Measurements from ENCODE around the gene CYB5A.

The CYB5A gene

DNA sequence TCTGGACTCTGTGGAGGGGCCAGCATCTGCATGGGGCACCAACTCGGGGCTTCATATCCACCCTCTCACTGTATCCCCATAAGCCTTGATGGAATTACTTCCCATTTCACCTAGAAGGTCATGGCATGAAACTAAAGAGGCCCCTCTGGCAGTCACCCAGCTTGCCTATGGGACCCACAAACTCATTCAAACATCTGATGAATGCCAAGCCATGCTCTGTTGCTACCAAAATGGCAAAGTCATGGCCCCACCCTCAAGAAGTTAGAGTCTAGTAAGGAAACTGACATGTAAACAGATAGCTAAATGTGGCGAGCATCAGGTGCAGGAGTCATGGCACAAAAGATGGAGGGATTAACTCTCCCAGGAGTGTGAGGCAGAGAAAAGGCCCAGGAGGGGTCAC, 14.5 kb downstream of the CYB5A start:
- ChIA-PET POLR2A (no interaction called here), CTCF (no interaction called here)
- Histone ChIP-seq H3K36me3 (ENCODE audit: control insufficient read depth in 2 of 2, insufficient read depth in 1 of 2, low read length in 2 of 2) (no peaks in the 10 kb centered on the region), H3K4me1 (ENCODE audit: control insufficient read depth, insufficient read depth, low read length) (0 out of 2 replicates have a peak, but pooled peaks cover 2% of the 10 kb centered on the region), H3K4me3 (ENCODE audit: low read depth, low read length) (no peak overlapping the region), H3K9me3 (ENCODE audit: control insufficient read depth, insufficient read depth, low read depth, low read length) (no peaks in the 10 kb centered on the region), H3K27ac (ENCODE audit: extremely low read depth, low read depth, low read length) (no peak overlapping the region)
- TF ChIP-seq ZNF623 (tag by site-specific recombination; IDR thresholded peaks at IDR 0.05), result no peak
- TF ChIP-seq IKZF3 (tag by site-specific recombination; IDR thresholded peaks at IDR 0.05), result no peak
- TF ChIP-seq, protein P1, sequence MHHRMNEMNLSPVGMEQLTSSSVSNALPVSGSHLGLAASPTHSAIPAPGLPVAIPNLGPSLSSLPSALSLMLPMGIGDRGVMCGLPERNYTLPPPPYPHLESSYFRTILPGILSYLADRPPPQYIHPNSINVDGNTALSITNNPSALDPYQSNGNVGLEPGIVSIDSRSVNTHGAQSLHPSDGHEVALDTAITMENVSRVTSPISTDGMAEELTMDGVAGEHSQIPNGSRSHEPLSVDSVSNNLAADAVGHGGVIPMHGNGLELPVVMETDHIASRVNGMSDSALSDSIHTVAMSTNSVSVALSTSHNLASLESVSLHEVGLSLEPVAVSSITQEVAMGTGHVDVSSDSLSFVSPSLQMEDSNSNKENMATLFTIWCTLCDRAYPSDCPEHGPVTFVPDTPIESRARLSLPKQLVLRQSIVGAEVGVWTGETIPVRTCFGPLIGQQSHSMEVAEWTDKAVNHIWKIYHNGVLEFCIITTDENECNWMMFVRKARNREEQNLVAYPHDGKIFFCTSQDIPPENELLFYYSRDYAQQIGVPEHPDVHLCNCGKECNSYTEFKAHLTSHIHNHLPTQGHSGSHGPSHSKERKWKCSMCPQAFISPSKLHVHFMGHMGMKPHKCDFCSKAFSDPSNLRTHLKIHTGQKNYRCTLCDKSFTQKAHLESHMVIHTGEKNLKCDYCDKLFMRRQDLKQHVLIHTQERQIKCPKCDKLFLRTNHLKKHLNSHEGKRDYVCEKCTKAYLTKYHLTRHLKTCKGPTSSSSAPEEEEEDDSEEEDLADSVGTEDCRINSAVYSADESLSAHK (tag by site-specific recombination; IDR thresholded peaks at IDR 0.05), result no peak
- no peak for TF ChIP-seq ZNF211 (tag by site-specific recombination; IDR thresholded peaks at IDR 0.05; ENCODE audit: low read depth)
- no peak for TF ChIP-seq KLF1 (tag by site-specific recombination; IDR thresholded peaks at IDR 0.05)
- no peak for TF ChIP-seq ZNF175 (tag by site-specific recombination; IDR thresholded peaks at IDR 0.05)
- no peak for TF ChIP-seq ZNF214 (tag by site-specific recombination; IDR thresholded peaks at IDR 0.05; ENCODE audit: borderline replicate concordance)
- TF ChIP-seq, protein P2, sequence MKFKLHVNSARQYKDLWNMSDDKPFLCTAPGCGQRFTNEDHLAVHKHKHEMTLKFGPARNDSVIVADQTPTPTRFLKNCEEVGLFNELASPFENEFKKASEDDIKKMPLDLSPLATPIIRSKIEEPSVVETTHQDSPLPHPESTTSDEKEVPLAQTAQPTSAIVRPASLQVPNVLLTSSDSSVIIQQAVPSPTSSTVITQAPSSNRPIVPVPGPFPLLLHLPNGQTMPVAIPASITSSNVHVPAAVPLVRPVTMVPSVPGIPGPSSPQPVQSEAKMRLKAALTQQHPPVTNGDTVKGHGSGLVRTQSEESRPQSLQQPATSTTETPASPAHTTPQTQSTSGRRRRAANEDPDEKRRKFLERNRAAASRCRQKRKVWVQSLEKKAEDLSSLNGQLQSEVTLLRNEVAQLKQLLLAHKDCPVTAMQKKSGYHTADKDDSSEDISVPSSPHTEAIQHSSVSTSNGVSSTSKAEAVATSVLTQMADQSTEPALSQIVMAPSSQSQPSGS (tag by site-specific recombination; IDR thresholded peaks at IDR 0.05; ENCODE audit: low read depth), result no peak
- no peak for TF ChIP-seq BCL11A (tag by site-specific recombination; IDR thresholded peaks at IDR 0.05; ENCODE audit: low read depth)
- TF ChIP-seq REPIN1 (tag by site-specific recombination; IDR thresholded peaks at IDR 0.05; ENCODE audit: low read depth), result no peak

DNA sequence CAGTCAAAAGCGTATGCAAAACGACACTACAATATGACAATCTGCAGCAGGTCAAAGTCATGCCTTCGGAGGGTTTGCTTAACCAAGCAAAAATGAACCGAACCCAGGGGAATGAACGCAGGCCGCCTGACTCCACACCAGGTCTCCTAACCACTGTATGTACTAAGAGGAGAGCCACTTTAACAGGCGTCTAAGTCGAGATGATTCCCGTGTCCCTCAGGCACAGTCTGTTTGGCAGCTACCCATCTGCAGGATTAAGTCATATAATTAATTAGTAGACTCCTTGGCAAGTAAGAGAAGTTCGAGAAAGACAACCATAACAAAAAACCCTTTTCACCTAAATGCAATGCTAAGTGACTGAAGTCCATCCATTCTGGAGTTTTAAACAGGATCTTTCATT, 15.2 kb downstream of the CYB5A start:
- H3K36me3 ChIP-seq (ENCODE audit: control insufficient read depth in 2 of 2, insufficient read depth in 1 of 2, low read length in 2 of 2), result no peaks in the 10 kb centered on the region
- ChIA-PET POLR2A (no interaction called here), CTCF (no interaction called here)
- no peak overlapping the region for H3K4me3 ChIP-seq (ENCODE audit: low read depth, low read length)
- no peaks in the 10 kb centered on the region for H3K9me3 ChIP-seq (ENCODE audit: control insufficient read depth, insufficient read depth, low read depth, low read length)
- no peak overlapping the region for H3K27ac ChIP-seq (ENCODE audit: extremely low read depth, low read depth, low read length)
- H3K4me1 ChIP-seq (ENCODE audit: control insufficient read depth, insufficient read depth, low read length), result 0 out of 2 replicates have a peak, but pooled peaks cover 2% of the 10 kb centered on the region
- TF ChIP-seq GLI2 (tag by site-specific recombination; IDR thresholded peaks at IDR 0.05; ENCODE audit: borderline replicate concordance, low read depth) (no peak), ZIC2 (tag by site-specific recombination; IDR thresholded peaks at IDR 0.05) (no peak), ZNF548 (tag by site-specific recombination; IDR thresholded peaks at IDR 0.05) (no peak), ZBTB17 (tag by site-specific recombination; IDR thresholded peaks at IDR 0.05) (no peak), ZNF76 (tag by site-specific recombination; IDR thresholded peaks at IDR 0.05; ENCODE audit: borderline replicate concordance, low read depth) (no peak), ZNF768 (tag by site-specific recombination; IDR thresholded peaks at IDR 0.05) (no peak), ZNF23 (tag by site-specific recombination; IDR thresholded peaks at IDR 0.05; ENCODE audit: borderline replicate concordance) (no peak), ZNF239 (tag by site-specific recombination; IDR thresholded peaks at IDR 0.05) (no peak), OVOL3 (tag by site-specific recombination; IDR thresholded peaks at IDR 0.05) (no peak)
- TF ChIP-seq, protein P3, sequence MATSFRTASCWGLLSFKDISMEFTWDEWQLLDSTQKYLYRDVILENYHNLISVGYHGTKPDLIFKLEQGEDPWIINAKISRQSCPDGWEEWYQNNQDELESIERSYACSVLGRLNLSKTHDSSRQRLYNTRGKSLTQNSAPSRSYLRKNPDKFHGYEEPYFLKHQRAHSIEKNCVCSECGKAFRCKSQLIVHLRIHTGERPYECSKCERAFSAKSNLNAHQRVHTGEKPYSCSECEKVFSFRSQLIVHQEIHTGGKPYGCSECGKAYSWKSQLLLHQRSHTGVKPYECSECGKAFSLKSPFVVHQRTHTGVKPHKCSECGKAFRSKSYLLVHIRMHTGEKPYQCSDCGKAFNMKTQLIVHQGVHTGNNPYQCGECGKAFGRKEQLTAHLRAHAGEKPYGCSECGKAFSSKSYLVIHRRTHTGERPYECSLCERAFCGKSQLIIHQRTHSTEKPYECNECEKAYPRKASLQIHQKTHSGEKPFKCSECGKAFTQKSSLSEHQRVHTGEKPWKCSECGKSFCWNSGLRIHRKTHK (tag by site-specific recombination; IDR thresholded peaks at IDR 0.05), result no peak
- TF ChIP-seq, protein P4, sequence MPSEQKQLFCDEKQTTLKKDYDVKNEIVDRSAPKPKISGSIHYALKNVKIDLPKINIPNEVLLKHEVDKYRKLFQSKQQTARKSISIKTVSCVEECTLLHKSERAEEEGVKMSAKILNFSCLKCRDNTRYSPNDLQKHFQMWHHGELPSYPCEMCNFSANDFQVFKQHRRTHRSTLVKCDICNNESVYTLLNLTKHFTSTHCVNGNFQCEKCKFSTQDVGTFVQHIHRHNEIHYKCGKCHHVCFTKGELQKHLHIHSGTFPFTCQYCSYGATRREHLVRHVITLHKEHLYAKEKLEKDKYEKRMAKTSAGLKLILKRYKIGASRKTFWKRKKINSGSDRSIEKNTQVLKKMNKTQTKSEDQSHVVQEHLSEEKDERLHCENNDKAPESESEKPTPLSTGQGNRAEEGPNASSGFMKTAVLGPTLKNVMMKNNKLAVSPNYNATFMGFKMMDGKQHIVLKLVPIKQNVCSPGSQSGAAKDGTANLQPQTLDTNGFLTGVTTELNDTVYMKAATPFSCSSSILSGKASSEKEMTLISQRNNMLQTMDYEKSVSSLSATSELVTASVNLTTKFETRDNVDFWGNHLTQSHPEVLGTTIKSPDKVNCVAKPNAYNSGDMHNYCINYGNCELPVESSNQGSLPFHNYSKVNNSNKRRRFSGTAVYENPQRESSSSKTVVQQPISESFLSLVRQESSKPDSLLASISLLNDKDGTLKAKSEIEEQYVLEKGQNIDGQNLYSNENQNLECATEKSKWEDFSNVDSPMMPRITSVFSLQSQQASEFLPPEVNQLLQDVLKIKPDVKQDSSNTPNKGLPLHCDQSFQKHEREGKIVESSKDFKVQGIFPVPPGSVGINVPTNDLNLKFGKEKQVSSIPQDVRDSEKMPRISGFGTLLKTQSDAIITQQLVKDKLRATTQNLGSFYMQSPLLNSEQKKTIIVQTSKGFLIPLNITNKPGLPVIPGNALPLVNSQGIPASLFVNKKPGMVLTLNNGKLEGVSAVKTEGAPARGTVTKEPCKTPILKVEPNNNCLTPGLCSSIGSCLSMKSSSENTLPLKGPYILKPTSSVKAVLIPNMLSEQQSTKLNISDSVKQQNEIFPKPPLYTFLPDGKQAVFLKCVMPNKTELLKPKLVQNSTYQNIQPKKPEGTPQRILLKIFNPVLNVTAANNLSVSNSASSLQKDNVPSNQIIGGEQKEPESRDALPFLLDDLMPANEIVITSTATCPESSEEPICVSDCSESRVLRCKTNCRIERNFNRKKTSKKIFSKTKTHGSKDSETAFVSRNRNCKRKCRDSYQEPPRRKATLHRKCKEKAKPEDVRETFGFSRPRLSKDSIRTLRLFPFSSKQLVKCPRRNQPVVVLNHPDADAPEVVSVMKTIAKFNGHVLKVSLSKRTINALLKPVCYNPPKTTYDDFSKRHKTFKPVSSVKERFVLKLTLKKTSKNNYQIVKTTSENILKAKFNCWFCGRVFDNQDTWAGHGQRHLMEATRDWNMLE (tag by site-specific recombination; conservative IDR thresholded peaks at IDR 0.05; ENCODE audit: low read depth), result no peak
- TF ChIP-seq, protein P5, sequence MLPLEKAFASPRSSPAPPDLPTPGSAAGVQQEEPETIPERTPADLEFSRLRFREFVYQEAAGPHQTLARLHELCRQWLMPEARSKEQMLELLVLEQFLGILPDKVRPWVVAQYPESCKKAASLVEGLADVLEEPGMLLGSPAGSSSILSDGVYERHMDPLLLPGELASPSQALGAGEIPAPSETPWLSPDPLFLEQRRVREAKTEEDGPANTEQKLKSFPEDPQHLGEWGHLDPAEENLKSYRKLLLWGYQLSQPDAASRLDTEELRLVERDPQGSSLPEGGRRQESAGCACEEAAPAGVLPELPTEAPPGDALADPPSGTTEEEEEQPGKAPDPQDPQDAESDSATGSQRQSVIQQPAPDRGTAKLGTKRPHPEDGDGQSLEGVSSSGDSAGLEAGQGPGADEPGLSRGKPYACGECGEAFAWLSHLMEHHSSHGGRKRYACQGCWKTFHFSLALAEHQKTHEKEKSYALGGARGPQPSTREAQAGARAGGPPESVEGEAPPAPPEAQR (tag by site-specific recombination; IDR thresholded peaks at IDR 0.05), result no peak

Measured in HEK293 (cell line).